H1 (cell line): ENCODE measurements around the gene HTR3C. TPM values are rescaled to one million over a fixed set of nuclear protein-coding genes. Genes with fewer than 3 reads are reported as not detected.
"Not testable (repeated sequence)": the region's sequence is repeated elsewhere in the genome, so short reads cannot be mapped to it uniquely, and the experiment has no call there.

Experiments used
- CTCF ChIA-PET: fragments of 300-600 bp; sonication (Branson Sonifier 250); formaldehyde crosslinking; loops from one replicate; lab custom pipeline; 2021; ENCODE audit not compliant: partially characterized antibody; lab: Charles Lee
- POLR2A ChIA-PET: fragments of 300-600 bp; sonication (Branson Sonifier 250); formaldehyde crosslinking; loops from one replicate; lab custom pipeline; 2021; ENCODE audit warnings: inconsistent platforms; ENCODE audit not compliant: partially characterized antibody; lab: Charles Lee
- DNase-seq, 2 experiments: peaks; one replicate each; pipeline versions ENCODE4 v3.0.0 to v3.0.0-alpha.2; 2010 to 2022; ENCODE audit warnings: low spot score in 2 of 2, low read depth in 1 of 2, mixed read lengths in 1 of 2
- FAIRE-seq: peaks from 2 replicates; lab custom pipeline; 2011; peaks lifted over from hg19 to GRCh38; lab: Jason Lieb, UNC
- H2AFZ ChIP-seq: 2 replicates; pipeline ENCODE4 v1.8.1; 2012; ENCODE audit warnings: low read length, inconsistent platforms
- H2AK5ac ChIP-seq: 2 replicates; pipeline ENCODE4 v1.6.1; 2013; ENCODE audit warnings: low read depth, low read length
- H2BK120ac ChIP-seq: replicated peaks from 2 replicates; pipeline ENCODE3; 2013; ENCODE audit warnings: low read depth, low read length, inconsistent platforms
- H2BK12ac ChIP-seq: 2 replicates; pipeline ENCODE4 v1.6.1; 2013; ENCODE audit warnings: low read depth, low read length
- H2BK15ac ChIP-seq: 2 replicates; pipeline ENCODE4 v1.6.1; 2013; ENCODE audit warnings: low read length
- H2BK20ac ChIP-seq: 2 replicates; pipeline ENCODE4 v1.6.1; 2013; ENCODE audit warnings: low read length
- H2BK5ac ChIP-seq: 2 replicates; pipeline ENCODE4 v1.6.1; 2013; ENCODE audit warnings: low read depth, low read length
- H3K14ac ChIP-seq: 2 replicates; pipeline ENCODE4 v1.6.1; 2013; ENCODE audit warnings: inconsistent platforms; ENCODE audit not compliant: insufficient read length
- H3K18ac ChIP-seq: 2 replicates; pipeline ENCODE4 v1.6.1; 2013; ENCODE audit warnings: low read length; ENCODE audit errors: extremely low read depth
- H3K23ac ChIP-seq: 2 replicates; pipeline ENCODE4 v1.6.1; 2013; ENCODE audit warnings: inconsistent platforms; ENCODE audit not compliant: insufficient read length
- H3K23me2 ChIP-seq: 2 replicates; pipeline ENCODE4 v1.6.1; 2013; ENCODE audit warnings: low read depth, low read length
- H3K27ac ChIP-seq: 2 replicates; pipeline ENCODE4 v1.6.1; 2011; ENCODE audit warnings: low read depth, low read length, inconsistent platforms
- H3K27me3 ChIP-seq, 4 experiments: replicated peaks in 1 of 4; 1 replicate in 1 of 4; 2 replicates in 3 of 4; pipeline versions ENCODE4 v1.6.1 to v1.8.1; 2011 to 2013; ENCODE audit warnings: low read length in 3 of 4, mild to moderate bottlenecking in 3 of 4, inconsistent platforms in 2 of 4, mixed read lengths in 2 of 4, moderate library complexity in 1 of 4; ENCODE audit not compliant: control insufficient read depth in 3 of 4, insufficient read depth in 3 of 4; ENCODE audit errors: extremely low read depth in 1 of 4
- H3K36me3 ChIP-seq, 4 experiments: 2 replicates each; pipeline versions ENCODE4 v1.6.1 to v1.8.1; 2011 to 2013; ENCODE audit warnings: mild to moderate bottlenecking in 4 of 4, low read length in 3 of 4, moderate library complexity in 2 of 4, control low read depth in 1 of 4, inconsistent platforms in 1 of 4; ENCODE audit not compliant: insufficient read depth in 4 of 4, control insufficient read depth in 2 of 4
- H3K4ac ChIP-seq: replicated peaks from 2 replicates; pipeline ENCODE3; 2013; ENCODE audit warnings: low read length, low read depth, mixed read lengths, inconsistent platforms; ENCODE audit not compliant: insufficient read length
- H3K4me1 ChIP-seq, 4 experiments: replicated peaks in 1 of 4; 1 replicate in 1 of 4; 2 replicates in 3 of 4; pipeline versions ENCODE4 v1.6.1 to v1.8.1; 2011 to 2013; ENCODE audit warnings: low read length in 3 of 4, inconsistent platforms in 2 of 4, mixed read lengths in 1 of 4; ENCODE audit not compliant: insufficient read depth in 4 of 4, control insufficient read depth in 3 of 4
- H3K4me2 ChIP-seq, 2 experiments: 2 replicates each; pipeline versions ENCODE4 v1.6.1 to v1.8.1; 2011 to 2013; ENCODE audit warnings: low read depth in 2 of 2, low read length in 2 of 2, control low read depth in 1 of 2, inconsistent platforms in 1 of 2, mild to moderate bottlenecking in 1 of 2; ENCODE audit not compliant: insufficient read depth in 1 of 2
- H3K4me3 ChIP-seq, 4 experiments: fragments of 200-600, 300-600 bp in 1 of 4; sonication (generic), shearing (Covaris generic), sonication (Bioruptor Twin) in 1 of 4; 2 replicates each; pipeline versions ENCODE4 v1.5.1 to v1.8.1; 2011 to 2016; ENCODE audit warnings: low read length in 4 of 4, low read depth in 3 of 4, control low read depth in 2 of 4, inconsistent platforms in 2 of 4, mild to moderate bottlenecking in 2 of 4, mixed read lengths in 1 of 4, moderate library complexity in 1 of 4; ENCODE audit not compliant: insufficient read depth in 2 of 4; ENCODE audit errors: extremely low read depth in 1 of 4
- H3K56ac ChIP-seq: replicated peaks from 2 replicates; pipeline ENCODE3; 2013; ENCODE audit warnings: low read depth, mild to moderate bottlenecking, mixed read lengths, low read length, inconsistent platforms; ENCODE audit not compliant: insufficient read length
- H3K79me1 ChIP-seq: 2 replicates; pipeline ENCODE4 v1.6.1; 2013; ENCODE audit warnings: low read depth, low read length, control low read depth
- H3K79me2 ChIP-seq, 2 experiments: 2 replicates each; pipeline versions ENCODE4 v1.6.1 to v1.8.1; 2012 to 2013; ENCODE audit warnings: low read length in 2 of 2, mild to moderate bottlenecking in 2 of 2, inconsistent platforms in 1 of 2; ENCODE audit not compliant: insufficient read depth in 2 of 2, control insufficient read depth in 1 of 2
- H3K9ac ChIP-seq, 4 experiments: replicated peaks in 1 of 4; 1 replicate in 1 of 4; 2 replicates in 3 of 4; pipeline versions ENCODE4 v1.6.1 to v1.8.1; 2011 to 2013; ENCODE audit warnings: low read depth in 3 of 4, low read length in 3 of 4, control low read depth in 2 of 4, mild to moderate bottlenecking in 2 of 4, moderate library complexity in 2 of 4, inconsistent platforms in 1 of 4; ENCODE audit errors: extremely low read depth in 1 of 4
- H3K9me3 ChIP-seq, 2 experiments: 2 replicates each; pipeline versions ENCODE4 v1.6.1 to v1.8.1; 2012 to 2013; ENCODE audit warnings: mild to moderate bottlenecking in 2 of 2, moderate library complexity in 2 of 2, control low read depth in 1 of 2, inconsistent platforms in 1 of 2, low read depth in 1 of 2, low read length in 1 of 2, mixed read lengths in 1 of 2; ENCODE audit not compliant: insufficient read depth in 2 of 2
- H4K20me1 ChIP-seq, 2 experiments: replicated peaks in 1 of 2; 2 replicates each; pipeline versions ENCODE3 to v1.8.1; 2011 to 2013; ENCODE audit warnings: inconsistent platforms in 2 of 2, low read length in 2 of 2, mild to moderate bottlenecking in 1 of 2; ENCODE audit not compliant: insufficient read depth in 2 of 2, control insufficient read depth in 1 of 2
- H4K5ac ChIP-seq: 2 replicates; pipeline ENCODE4 v1.6.1; 2013; ENCODE audit warnings: low read length, low read depth, mixed read lengths, inconsistent platforms; ENCODE audit not compliant: insufficient read length
- H4K8ac ChIP-seq: 2 replicates; pipeline ENCODE4 v1.8.0; 2013; ENCODE audit warnings: mild to moderate bottlenecking, moderate library complexity, low read length, inconsistent platforms; ENCODE audit not compliant: insufficient read depth; ENCODE audit errors: extremely low read depth
- H4K91ac ChIP-seq: replicated peaks from 2 replicates; pipeline ENCODE3; 2013; ENCODE audit warnings: low read length, mixed read lengths, inconsistent platforms; ENCODE audit not compliant: insufficient read length
- WGBS, 2 experiments: shearing (Covaris generic) in 1 of 2; methylation state at CpG; one replicate each; pipeline versions ENCODE4 v1.1.6 to v1.1.7; 2013 to 2015; ENCODE audit warnings: low lambda C conversion rate in 2 of 2, mixed read lengths in 2 of 2, inconsistent platforms in 1 of 2, low coverage in 1 of 2, missing lambda C conversion rate in 1 of 2; ENCODE audit not compliant: insufficient replicate concordance in 2 of 2, insufficient coverage in 1 of 2, insufficient read length in 1 of 2; ENCODE audit errors: extremely low coverage in 1 of 2, missing lambda C conversion rate in 1 of 2; 5-methylcytosine and 5-hydroxymethylcytosine counted together
- polyA plus RNA-seq, 7 experiments: library from polyadenylated mRNA; depleted of rRNA in 3 of 7; stranded (reverse) in 5 of 7; unstranded in 2 of 7; fragments of >200 nt in 5 of 7; fragments of 200-250 nt in 2 of 7; gene quantifications; 1 replicate in 5 of 7; 2 replicates in 1 of 7; 4 replicates in 1 of 7; pipeline versions ENCODE4 v1.2.1 to v1.2.3, GENCODE V29; 2011 to 2013; ENCODE audit warnings: missing spikeins in 2 of 7, mixed read lengths in 2 of 7
- total RNA-seq: library from RNA; stranded (reverse); fragmentation: NEBNext Ultra II Directional; extraction: Animal tissue kit (Norgen Biotek cat#: 25700); gene quantifications from 2 replicates; pipeline ENCODE4 v1.2.1, GENCODE V29; 2021

Gene HTR3C
- total and polyA plus RNA-seq, 2 of the 8 experiments (the other 6 are each of a cell fraction or from before 2014, with no cell fraction given): 0.03 TPM; not detected in 1

GRCh38 chr3:184007143-184007813 is 45.6 kb upstream of the HTR3C start:
- not testable (repeated sequence) for FAIRE-seq, H3K79me2 ChIP-seq, H3K23ac ChIP-seq, H2AFZ ChIP-seq, H3K27ac ChIP-seq, H3K79me1 ChIP-seq, H4K91ac ChIP-seq, H2BK5ac ChIP-seq, H3K56ac ChIP-seq, H3K9ac ChIP-seq, H3K4ac ChIP-seq, H4K20me1 ChIP-seq, H2BK15ac ChIP-seq, H2BK120ac ChIP-seq, H3K23me2 ChIP-seq, H3K4me3 ChIP-seq, H2BK20ac ChIP-seq, H4K8ac ChIP-seq, H2AK5ac ChIP-seq, H3K9me3 ChIP-seq, DNase-seq, H3K18ac ChIP-seq, H3K27me3 ChIP-seq, H3K4me2 ChIP-seq, H3K4me1 ChIP-seq, H2BK12ac ChIP-seq, H4K5ac ChIP-seq, H3K14ac ChIP-seq
- ChIA-PET POLR2A (interaction anchor here (0.6 kb wide), 1 partner anchor 13 kb away, joined by 3 read pairs; no protein-coding TSS in a partner anchor), CTCF (interaction anchor here (1.0 to 3.5 kb wide), 8 partner anchors 9 to 233 kb away, joined by 3 to 14 read pairs (median 4); partner anchors contain the start of gene ABCC5)
- H3K36me3 ChIP-seq: peaks cover 0 to 12% (median 3%) of the 10 kb centered on the region in 4 experiments; a peak in 4 of 8 replicates
- 86% methylated on average over 11 of the region's 11 CpGs; no CpG with 5 or more reads in 1 of the 2 experiments for WGBS, 2 experiments
